HG02870 (cell line): ENCODE measurements around the gene EXOSC2.

ENCODE experiments used
- ATAC-seq: cut with Tn5 transposase; IDR thresholded peaks from one replicate; pipeline ENCODE4 v1.9.1; 2021; ENCODE audit warnings: mild to moderate bottlenecking, moderate library complexity; ENCODE audit not compliant: unreplicated experiment

The EXOSC2 gene

GRCh38 chr9:130732136-130732535 is 38.6 kb downstream of the EXOSC2 start:
- no peak for ATAC-seq

GRCh38 chr9:130732793-130733221 is 39.2 kb downstream of the EXOSC2 start:
- no peak for ATAC-seq

- no peak for ATAC-seq
Observed at GRCh38 chr9:130735566-130735965, 42.0 kb downstream of the EXOSC2 start.

- no peak for ATAC-seq
Observed at GRCh38 chr9:130736834-130737233, 43.3 kb downstream of the EXOSC2 start.

GRCh38 chr9:130738281-130738680 is 44.7 kb downstream of the EXOSC2 start:
- ATAC-seq: no peak

- no peak for ATAC-seq
Observed at GRCh38 chr9:130739081-130739480, 45.5 kb downstream of the EXOSC2 start.

GRCh38 chr9:130740218-130741023 is 46.8 kb downstream of the EXOSC2 start:
- no peak for ATAC-seq

- no peak for ATAC-seq
Observed at GRCh38 chr9:130741024-130741305, 47.4 kb downstream of the EXOSC2 start.

- no peak for ATAC-seq
Observed at GRCh38 chr9:130741831-130742449, 48.4 kb downstream of the EXOSC2 start.

GRCh38 chr9:130743656-130744055 is 50.1 kb downstream of the EXOSC2 start:
- ATAC-seq: no peak

- no peak for ATAC-seq
Observed at GRCh38 chr9:130745210-130745800, 51.7 kb downstream of the EXOSC2 start.

- ATAC-seq: no peak
Observed at GRCh38 chr9:130745829-130746228, 52.2 kb downstream of the EXOSC2 start.

- ATAC-seq: no peak
Observed at GRCh38 chr9:130746434-130747212, 53.0 kb downstream of the EXOSC2 start.

- ATAC-seq: no peak
Observed at GRCh38 chr9:130751631-130752355, 58.2 kb downstream of the EXOSC2 start.
